ENCODE measurements around the gene DTNB. TPM values are rescaled to one million over a fixed set of nuclear protein-coding genes. Genes with fewer than 3 reads are reported as not detected.
"Not testable (repeated sequence)": the region's sequence is repeated elsewhere in the genome, so short reads cannot be mapped to it uniquely, and the experiment has no call there.

Gene DTNB
- total RNA-seq, 2 experiments from 2014 or later = 27.3 to 29.1 TPM

- TF ChIP-seq CTCF (IDR thresholded peaks at IDR 0.05) = no peak
- Mint-ChIP-seq H3K27me3 (no peaks in the 10 kb centered on the region), H3K9me3 (no peaks in the 10 kb centered on the region), H3K4me3 (no peak overlapping the region), H3K36me3 (ENCODE audit: low read depth) (no peaks in the 10 kb centered on the region), H3K4me1 (ENCODE audit: low read depth) (peaks cover 3% of the 10 kb centered on the region), H3K27ac (no peak overlapping the region)
- ChIA-PET POLR2A (no interaction called here), CTCF (interaction anchor here (1.0 to 1.9 kb wide), 4 partner anchors 10 to 182 kb away, joined by 3 to 7 read pairs (median 5); no protein-coding TSS in a partner anchor)
- no peak for DNase-seq
- ATAC-seq = peak; percentile 24
- intact Hi-C loops (cut with micrococcal nuclease) = no loop called here
Observed at GRCh38 chr2:25544445-25544844, 128.9 kb downstream of the DTNB start.

- Mint-ChIP-seq H3K36me3 (ENCODE audit: low read depth) (no peaks in the 10 kb centered on the region), H3K27ac (no peak overlapping the region), H3K27me3 (no peaks in the 10 kb centered on the region), H3K4me3 (no peak overlapping the region), H3K4me1 (ENCODE audit: low read depth) (peaks cover 3% of the 10 kb centered on the region), H3K9me3 (no peaks in the 10 kb centered on the region)
- ChIA-PET CTCF (interaction anchor here (1.6 to 1.9 kb wide), 2 partner anchors 10 to 182 kb away, joined by 6 to 7 read pairs; no protein-coding TSS in a partner anchor), POLR2A (no interaction called here)
- intact Hi-C loops (cut with micrococcal nuclease) = no loop called here
- peak; percentile 28 for DNase-seq
- no peak for TF ChIP-seq CTCF (IDR thresholded peaks at IDR 0.05)
- ATAC-seq = no peak
Observed at GRCh38 chr2:25543939-25544338, 129.4 kb downstream of the DTNB start.

- CTCF ChIA-PET = no interaction called here
- Mint-ChIP-seq H3K4me3 (no peak overlapping the region), H3K4me1 (ENCODE audit: low read depth) (no peaks in the 10 kb centered on the region), H3K36me3 (ENCODE audit: low read depth) (peaks cover 1% of the 10 kb centered on the region), H3K9me3 (no peaks in the 10 kb centered on the region), H3K27ac (no peak overlapping the region), H3K27me3 (no peaks in the 10 kb centered on the region)
- ATAC-seq = no peak
- TF ChIP-seq CTCF (IDR thresholded peaks at IDR 0.05) = no peak
- no peak for DNase-seq
- intact Hi-C loops (cut with micrococcal nuclease) = no loop called here
- POLR2A ChIA-PET = no interaction called here
Observed at GRCh38 chr2:25541378-25541777, 132.0 kb downstream of the DTNB start.

GRCh38 chr2:25539136-25539535 is 134.2 kb downstream of the DTNB start:
- no peak for TF ChIP-seq CTCF (IDR thresholded peaks at IDR 0.05)
- POLR2A ChIA-PET = no interaction called here
- CTCF ChIA-PET = no interaction called here
- H3K9me3 Mint-ChIP-seq = no peaks in the 10 kb centered on the region
- peaks cover 1% of the 10 kb centered on the region for H3K36me3 Mint-ChIP-seq (ENCODE audit: low read depth)
- no peak for DNase-seq
- H3K27me3 Mint-ChIP-seq = no peaks in the 10 kb centered on the region
- no peaks in the 10 kb centered on the region for H3K4me1 Mint-ChIP-seq (ENCODE audit: low read depth)
- intact Hi-C loops (cut with micrococcal nuclease) = no loop called here
- no peak for ATAC-seq
- H3K27ac Mint-ChIP-seq = no peak overlapping the region
- no peak overlapping the region for H3K4me3 Mint-ChIP-seq

GRCh38 chr2:25537526-25537925 is 135.9 kb downstream of the DTNB start:
- ChIA-PET CTCF (no interaction called here), POLR2A (no interaction called here)
- H3K9me3 Mint-ChIP-seq = no peaks in the 10 kb centered on the region
- no peak overlapping the region for H3K27ac Mint-ChIP-seq
- no peak for TF ChIP-seq CTCF (IDR thresholded peaks at IDR 0.05)
- no peaks in the 10 kb centered on the region for H3K4me1 Mint-ChIP-seq (ENCODE audit: low read depth)
- ATAC-seq (no peak), DNase-seq (no peak)
- H3K4me3 Mint-ChIP-seq = no peak overlapping the region
- no peaks in the 10 kb centered on the region for H3K27me3 Mint-ChIP-seq
- peaks cover 1% of the 10 kb centered on the region for H3K36me3 Mint-ChIP-seq (ENCODE audit: low read depth)
- intact Hi-C loops (cut with micrococcal nuclease) = no loop called here

GRCh38 chr2:25535411-25536289 is 137.7 kb downstream of the DTNB start:
- H3K27me3 Mint-ChIP-seq; H3K9me3 Mint-ChIP-seq; ATAC-seq; POLR2A ChIA-PET; CTCF ChIA-PET; H3K27ac Mint-ChIP-seq; H3K4me1 Mint-ChIP-seq (ENCODE audit: low read depth); H3K4me3 Mint-ChIP-seq; intact Hi-C loops (cut with micrococcal nuclease); H3K36me3 Mint-ChIP-seq (ENCODE audit: low read depth); DNase-seq: not testable (repeated sequence)

GRCh38 chr2:25534937-25535336 is 138.4 kb downstream of the DTNB start:
- H3K27ac Mint-ChIP-seq; DNase-seq; H3K9me3 Mint-ChIP-seq; POLR2A ChIA-PET; CTCF ChIA-PET; H3K4me3 Mint-ChIP-seq; H3K4me1 Mint-ChIP-seq (ENCODE audit: low read depth); ATAC-seq; H3K27me3 Mint-ChIP-seq; intact Hi-C loops (cut with micrococcal nuclease); H3K36me3 Mint-ChIP-seq (ENCODE audit: low read depth): not testable (repeated sequence)
